Thyroid gland (tissue), 4 donors: Measurements from ENCODE around the gene RBBP6. TPM values are rescaled to one million over a fixed set of nuclear protein-coding genes. Genes with fewer than 3 reads are reported as not detected.
"Not testable (repeated sequence)": the region's sequence is repeated elsewhere in the genome, so short reads cannot be mapped to it uniquely, and the experiment has no call there.

Experiments
- DNase-seq, 2 donors: peaks; one replicate each; pipeline ENCODE4 v3.0.0-alpha.2; 2019
- H3K27ac ChIP-seq, 3 donors: fragments of 200-600 bp; sonication (generic); 1 replicate in 2 of 3; 2 replicates in 1 of 3; pipeline ENCODE4 v1.5.1; 2016 to 2019; ENCODE audit warnings: mild to moderate bottlenecking in 1 of 3, moderate library complexity in 1 of 3
- H3K27me3 ChIP-seq: fragments of 200-600 bp; sonication (generic); one replicate; pipeline ENCODE4 v1.5.1; 2019
- H3K36me3 ChIP-seq, 2 donors: fragments of 200-600 bp; sonication (generic); one replicate each; pipeline ENCODE4 v1.5.1; 2016 to 2019
- H3K4me1 ChIP-seq, 2 donors: fragments of 200-600 bp; sonication (generic); one replicate each; pipeline ENCODE4 v1.5.1; 2017 to 2019
- H3K4me3 ChIP-seq, 3 donors: fragments of 200-600 bp; sonication (generic); replicated peaks in 1 of 3; 1 replicate in 2 of 3; 2 replicates in 1 of 3; pipeline ENCODE4 v1.5.1; 2016; ENCODE audit warnings: mild to moderate bottlenecking in 1 of 3
- H3K9me3 ChIP-seq: fragments of 200-600 bp; sonication (generic); one replicate; pipeline ENCODE4 v1.5.1; 2017
- CTCF ChIP-seq, 6 experiments: fragments of 200-600 bp in 3 of 6; fragments of 450-650 bp in 3 of 6; sonication (generic) in 3 of 6; IDR thresholded peaks; one replicate each; pipeline ENCODE4 v1.5.1; 2016 to 2019; ENCODE audit warnings: antibody characterized with exemption in 6 of 6, mild to moderate bottlenecking in 2 of 6, inconsistent platforms in 1 of 6, moderate library complexity in 1 of 6
- POLR2A ChIP-seq, 2 donors: fragments of 450-650 bp; IDR thresholded peaks; one replicate each; pipeline ENCODE4 v1.6.1; 2017; ENCODE audit warnings: antibody characterized with exemption in 2 of 2, mild to moderate bottlenecking in 2 of 2, moderate library complexity in 1 of 2
- WGBS, 2 donors: methylation state at CpG; one replicate each; pipeline ENCODE4 v1.1.5; 2017; 5-methylcytosine and 5-hydroxymethylcytosine counted together
- intact Hi-C: fragments of 100-400 bp; cut with DNase I; formaldehyde crosslinking; loops from one replicate; pipeline ENCODE4 v1.15.1; 2023
- total RNA-seq, 4 donors: library from RNA; depleted of rRNA; stranded (reverse); fragments of >200 nt; gene quantifications; one replicate each; pipeline ENCODE4 v1.2.3, GENCODE V29; 2016

RBBP6 gene
- 100 to 1,000 TPM in 1 of 4 donors, 10 to 100 TPM in 3; 78.9 to 120 (median 84.5) TPM for total RNA-seq

GRCh38 chr16:24539295-24539849 is at the start of gene RBBP6:
Gene RBBP6 (plus strand): TSS chr16:24539566. CDS start chr16:24540627, 1,061 bp downstream.
- Histone ChIP-seq H3K27ac (peak within 1 kb of the TSS; percentile 100), H3K27me3 (no peaks in the 10 kb centered on the region), H3K4me3 (peak within 1 kb of the TSS; percentile 45 to 97 (median 97)), H3K4me1 (peaks cover 24 to 30% of the 10 kb centered on the region in 2 donors), H3K36me3 (peaks cover 0 to 5% of the 10 kb centered on the region in 2 donors), H3K9me3 (no peaks in the 10 kb centered on the region)
- WGBS, 2 donors, result 0% methylated on average over 3 to 15 of the region's 68 CpGs
- DNase-seq, result peak; percentile 94
- TF ChIP-seq CTCF (IDR thresholded peaks at IDR 0.05), result peak in 1 of 6 experiments; percentile 36
- TF ChIP-seq POLR2A (IDR thresholded peaks at IDR 0.05), result peak; percentile 93 to 99
- intact Hi-C loops, result no loop called here

GRCh38 chr16:24490866-24491265 is 48.5 kb upstream of the RBBP6 start:
- 88 to 89% methylated on average over 2 of the region's 2 CpGs for WGBS, 2 donors
- intact Hi-C loops, result no loop called here
- TF ChIP-seq POLR2A (IDR thresholded peaks at IDR 0.05) (no peak), CTCF (IDR thresholded peaks at IDR 0.05) (no peak)
- Histone ChIP-seq H3K4me1 (no peaks in the 10 kb centered on the region), H3K9me3 (no peaks in the 10 kb centered on the region), H3K27ac (no peak overlapping the region), H3K36me3 (no peaks in the 10 kb centered on the region), H3K4me3 (no peak overlapping the region), H3K27me3 (no peaks in the 10 kb centered on the region)
- no peak for DNase-seq

GRCh38 chr16:24491731-24492130 is 47.6 kb upstream of the RBBP6 start:
- WGBS, 2 donors, result 73 to 82% methylated on average over 2 of the region's 2 CpGs
- intact Hi-C loops, result no loop called here

GRCh38 chr16:24493821-24494220 is 45.5 kb upstream of the RBBP6 start:
- 77 to 81% methylated on average over 7 of the region's 7 CpGs for WGBS, 2 donors
- intact Hi-C loops, result no loop called here
- DNase-seq, result no peak
- Histone ChIP-seq H3K4me3 (no peak overlapping the region), H3K27ac (no peak overlapping the region), H3K4me1 (no peaks in the 10 kb centered on the region), H3K36me3 (no peaks in the 10 kb centered on the region), H3K9me3 (no peaks in the 10 kb centered on the region), H3K27me3 (no peaks in the 10 kb centered on the region)
- no peak for TF ChIP-seq POLR2A (IDR thresholded peaks at IDR 0.05)
- no peak for TF ChIP-seq CTCF (IDR thresholded peaks at IDR 0.05)

More at GRCh38 chr16:24491731-24492130, 47.6 kb upstream of the RBBP6 start:
- Histone ChIP-seq H3K27me3 (no peaks in the 10 kb centered on the region), H3K4me1 (no peaks in the 10 kb centered on the region), H3K4me3 (no peak overlapping the region), H3K9me3 (no peaks in the 10 kb centered on the region), H3K36me3 (no peaks in the 10 kb centered on the region), H3K27ac (no peak overlapping the region)
- DNase-seq, result no peak
- TF ChIP-seq CTCF (IDR thresholded peaks at IDR 0.05), result no peak
- TF ChIP-seq POLR2A (IDR thresholded peaks at IDR 0.05), result no peak

GRCh38 chr16:24495207-24495606 is 44.2 kb upstream of the RBBP6 start:
- H3K4me3 ChIP-seq, H3K27me3 ChIP-seq, DNase-seq, H3K27ac ChIP-seq, intact Hi-C loops, H3K9me3 ChIP-seq, H3K4me1 ChIP-seq, H3K36me3 ChIP-seq: not testable (repeated sequence)
- WGBS, 2 donors, result 59 to 64% methylated on average over 9 of the region's 9 CpGs
